GM23338 (cell line): ENCODE measurements around the gene MTRR. TPM values are rescaled to one million over a fixed set of nuclear protein-coding genes. Genes with fewer than 3 reads are reported as not detected.
A peak's percentile ranks its signal among the peaks of the same experiment; 100 is the strongest.

Experiments used
- ATAC-seq: fragments of 200-7000 bp; cut with Tn5 transposase; 3 replicates; pipeline ENCODE4 v1.9.1; 2020
- DNase-seq: peaks from one replicate; pipeline ENCODE4 v3.0.0-alpha.2; 2015; ENCODE audit warnings: low spot score
- H2AFZ ChIP-seq: fragments of 200-600 bp; sonication (generic); 2 replicates; pipeline ENCODE4 v1.8.0; 2016; ENCODE audit warnings: antibody characterized with exemption, mild to moderate bottlenecking, moderate library complexity
- H3F3A ChIP-seq: fragments of 200-600 bp; sonication (generic); replicated peaks from 2 replicates; pipeline ENCODE4 v1.8.0; 2017; ENCODE audit warnings: antibody characterized with exemption, mixed run types, low read depth
- H3K27ac ChIP-seq: fragments of 200-600 bp; sonication (generic); 2 replicates; pipeline ENCODE4 v1.6.1; 2016; ENCODE audit warnings: low read depth
- H3K27me3 ChIP-seq: fragments of 200-600 bp; sonication (generic); 2 replicates; pipeline ENCODE4 v1.8.0; 2016; ENCODE audit warnings: mild to moderate bottlenecking, mixed run types, moderate library complexity; ENCODE audit not compliant: insufficient read depth
- H3K36me3 ChIP-seq: fragments of 200-600 bp; sonication (generic); 2 replicates; pipeline ENCODE4 v1.8.0; 2016; ENCODE audit warnings: mild to moderate bottlenecking; ENCODE audit not compliant: insufficient read depth
- H3K4me1 ChIP-seq: fragments of 200-600 bp; sonication (generic); 2 replicates; pipeline ENCODE4 v1.8.0; 2016; ENCODE audit warnings: mild to moderate bottlenecking, moderate library complexity; ENCODE audit not compliant: insufficient read depth
- H3K4me2 ChIP-seq: fragments of 200-600 bp; sonication (generic); 2 replicates; pipeline ENCODE4 v1.7.1; 2017; ENCODE audit warnings: mixed run types
- H3K4me3 ChIP-seq: fragments of 200-600 bp; sonication (generic); 2 replicates; pipeline ENCODE4 v1.6.1; 2016; ENCODE audit warnings: mixed run types
- H3K79me2 ChIP-seq: fragments of 200-600 bp; sonication (generic); replicated peaks from 2 replicates; pipeline ENCODE4 v1.8.0; 2017; ENCODE audit warnings: mild to moderate bottlenecking; ENCODE audit not compliant: insufficient read depth
- H3K9me2 ChIP-seq: fragments of 200-600 bp; sonication (generic); 2 replicates; pipeline ENCODE4 v1.8.0; 2017; ENCODE audit not compliant: insufficient read depth
- H4K20me1 ChIP-seq: fragments of 200-600 bp; sonication (generic); replicated peaks from 2 replicates; pipeline ENCODE4 v1.8.0; 2017; ENCODE audit warnings: mild to moderate bottlenecking; ENCODE audit not compliant: insufficient read depth
- H3K27ac Mint-ChIP-seq: 2 replicates; pipeline ENCODE4 v1.8.0; 2020; ENCODE audit warnings: inconsistent platforms, mild to moderate bottlenecking, moderate library complexity, mixed read lengths
- H3K27me3 Mint-ChIP-seq: 3 replicates; pipeline ENCODE4 v1.8.0; 2022; ENCODE audit warnings: low read depth, mild to moderate bottlenecking, moderate library complexity, mixed read lengths, inconsistent platforms; ENCODE audit not compliant: insufficient read depth, poor library complexity
- H3K36me3 Mint-ChIP-seq: 3 replicates; pipeline ENCODE4 v1.8.0; 2021; ENCODE audit warnings: low read depth, mild to moderate bottlenecking, inconsistent platforms, moderate library complexity, mixed read lengths
- H3K4me1 Mint-ChIP-seq: 3 replicates; pipeline ENCODE4 v1.8.0; 2020; ENCODE audit warnings: mild to moderate bottlenecking, inconsistent platforms, mixed read lengths
- H3K4me3 Mint-ChIP-seq: 3 replicates; pipeline ENCODE4 v1.8.0; 2021; ENCODE audit warnings: moderate library complexity, mild to moderate bottlenecking, inconsistent platforms, mixed read lengths
- H3K9me3 Mint-ChIP-seq: 3 replicates; pipeline ENCODE4 v1.8.0; 2020; ENCODE audit warnings: moderate library complexity, mild to moderate bottlenecking, inconsistent platforms, mixed read lengths
- CREB1 ChIP-seq: fragments of 250-450 bp; sonication (Bioruptor Pico); IDR thresholded peaks from 2 replicates; pipeline ENCODE4 v1.5.0; 2020; ENCODE audit warnings: low read depth, mild to moderate bottlenecking, moderate library complexity
- EZH2 ChIP-seq: fragments of 200-600 bp; sonication (generic); IDR thresholded peaks from one replicate; pipeline ENCODE4 v1.8.0; 2017; ENCODE audit warnings: antibody characterized with exemption, mild to moderate bottlenecking, low read depth; ENCODE audit not compliant: unreplicated experiment
- EZH2phosphoT487 ChIP-seq: fragments of 200-600 bp; sonication (generic); IDR thresholded peaks from one replicate; pipeline ENCODE4 v1.8.1; 2018; ENCODE audit warnings: antibody characterized with exemption; ENCODE audit not compliant: unreplicated experiment
- JUNB ChIP-seq: IDR thresholded peaks from one replicate; pipeline ENCODE4 v1.6.1; 2016; ENCODE audit warnings: antibody characterized with exemption; ENCODE audit not compliant: unreplicated experiment
- NANOG ChIP-seq: IDR thresholded peaks from 2 replicates; pipeline ENCODE4 v1.6.1; 2016; ENCODE audit warnings: antibody characterized with exemption, borderline replicate concordance
- POLR2AphosphoS5 ChIP-seq: IDR thresholded peaks from 2 replicates; pipeline ENCODE4 v1.6.1; 2016; ENCODE audit warnings: antibody characterized with exemption, low read depth
- STAT1 ChIP-seq: IDR thresholded peaks from one replicate; pipeline ENCODE4 v1.6.1; 2016; ENCODE audit warnings: antibody characterized with exemption; ENCODE audit not compliant: unreplicated experiment
- ZNF114 ChIP-seq: fragments of 250-450 bp; sonication (Bioruptor Pico); IDR thresholded peaks from 2 replicates; pipeline ENCODE4 v1.5.0; 2020; ENCODE audit warnings: mild to moderate bottlenecking, moderate library complexity
- ZNF331 ChIP-seq: fragments of 250-450 bp; sonication (Bioruptor Pico); IDR thresholded peaks from 2 replicates; pipeline ENCODE4 v1.5.0; 2020; ENCODE audit warnings: low read depth, mild to moderate bottlenecking, moderate library complexity
- polyA plus RNA-seq: library from polyadenylated mRNA; unstranded; fragments of >200 nt; fragmentation: Nextera tagmentation; extraction: Ambion mirVana; gene quantifications from 2 replicates; pipeline ENCODE4 v1.2.1, GENCODE V29; 2016
- total RNA-seq: library from RNA; depleted of rRNA; stranded (reverse); fragments of >200 nt; shearing (Covaris generic); gene quantifications from 2 replicates; pipeline ENCODE4 v1.2.3, GENCODE V29; 2014
- TF ChIP-seq, protein P1 (sequence below): fragments of 250-450 bp; sonication (Bioruptor Pico); IDR thresholded peaks from 2 replicates; pipeline ENCODE4 v1.5.0; 2020; ENCODE audit warnings: mild to moderate bottlenecking, moderate library complexity
- TF ChIP-seq, protein P2 (sequence below): IDR thresholded peaks from one replicate; pipeline ENCODE4 v1.6.1; 2018; ENCODE audit warnings: antibody characterized with exemption; ENCODE audit not compliant: unreplicated experiment
- TF ChIP-seq, protein P3 (sequence below): IDR thresholded peaks from 2 replicates; pipeline ENCODE4 v1.6.1; 2016; ENCODE audit warnings: antibody characterized with exemption
- TF ChIP-seq, protein P4 (sequence below), 2 experiments: fragments of 200-600 bp in 1 of 2; sonication (generic) in 1 of 2; conservative IDR thresholded peaks; 2 replicates each; pipeline versions ENCODE4 v1.5.1 to v1.6.1; 2016 to 2017; ENCODE audit warnings: antibody characterized with exemption in 2 of 2, low read depth in 2 of 2, mild to moderate bottlenecking in 2 of 2, moderate library complexity in 1 of 2

The MTRR gene
- total and polyA plus RNA-seq, 2 experiments from 2014 or later, result 16.5 to 55.9 TPM

DNA sequence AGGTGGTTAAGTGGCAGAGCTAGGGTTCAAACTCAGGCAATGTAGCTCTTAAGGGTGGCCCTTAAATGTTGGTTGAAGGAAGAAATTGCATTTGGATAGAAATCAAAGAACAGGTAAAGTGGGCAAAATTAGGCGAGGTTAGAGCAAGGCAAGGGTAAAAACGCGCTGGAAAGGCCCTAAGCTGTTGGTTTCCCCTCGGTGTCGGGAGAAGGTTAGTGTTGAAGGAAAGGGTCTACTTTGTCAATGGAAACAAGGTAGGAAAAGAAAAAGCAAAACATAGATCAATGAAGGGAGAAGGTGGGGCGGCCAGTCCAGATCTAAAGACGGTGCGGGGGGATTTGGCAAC lies 548 bp upstream of the MTRR start:
- H3K9me3 Mint-ChIP-seq, result peaks cover 4% of the 10 kb centered on the region; the same call in 1 of the 3 replicates
- no peaks in the 10 kb centered on the region for H3K9me2 ChIP-seq
- peaks cover 17% of the 10 kb centered on the region for H3K36me3 Mint-ChIP-seq
- peak overlapping the region; percentile 90 for H3K4me3 ChIP-seq
- DNase-seq (no peak), ATAC-seq (peak; percentile 24)
- peaks cover 59% of the 10 kb centered on the region for H3K79me2 ChIP-seq
- no peaks in the 10 kb centered on the region for H3K27me3 ChIP-seq
- peak overlapping the region; percentile 97 for H3K4me3 Mint-ChIP-seq
- peak overlapping the region; percentile 91 for H3K4me2 ChIP-seq
- H3K27ac Mint-ChIP-seq, result peak overlapping the region; percentile 77
- no peaks in the 10 kb centered on the region for H3K36me3 ChIP-seq
- TF ChIP-seq, protein P1, sequence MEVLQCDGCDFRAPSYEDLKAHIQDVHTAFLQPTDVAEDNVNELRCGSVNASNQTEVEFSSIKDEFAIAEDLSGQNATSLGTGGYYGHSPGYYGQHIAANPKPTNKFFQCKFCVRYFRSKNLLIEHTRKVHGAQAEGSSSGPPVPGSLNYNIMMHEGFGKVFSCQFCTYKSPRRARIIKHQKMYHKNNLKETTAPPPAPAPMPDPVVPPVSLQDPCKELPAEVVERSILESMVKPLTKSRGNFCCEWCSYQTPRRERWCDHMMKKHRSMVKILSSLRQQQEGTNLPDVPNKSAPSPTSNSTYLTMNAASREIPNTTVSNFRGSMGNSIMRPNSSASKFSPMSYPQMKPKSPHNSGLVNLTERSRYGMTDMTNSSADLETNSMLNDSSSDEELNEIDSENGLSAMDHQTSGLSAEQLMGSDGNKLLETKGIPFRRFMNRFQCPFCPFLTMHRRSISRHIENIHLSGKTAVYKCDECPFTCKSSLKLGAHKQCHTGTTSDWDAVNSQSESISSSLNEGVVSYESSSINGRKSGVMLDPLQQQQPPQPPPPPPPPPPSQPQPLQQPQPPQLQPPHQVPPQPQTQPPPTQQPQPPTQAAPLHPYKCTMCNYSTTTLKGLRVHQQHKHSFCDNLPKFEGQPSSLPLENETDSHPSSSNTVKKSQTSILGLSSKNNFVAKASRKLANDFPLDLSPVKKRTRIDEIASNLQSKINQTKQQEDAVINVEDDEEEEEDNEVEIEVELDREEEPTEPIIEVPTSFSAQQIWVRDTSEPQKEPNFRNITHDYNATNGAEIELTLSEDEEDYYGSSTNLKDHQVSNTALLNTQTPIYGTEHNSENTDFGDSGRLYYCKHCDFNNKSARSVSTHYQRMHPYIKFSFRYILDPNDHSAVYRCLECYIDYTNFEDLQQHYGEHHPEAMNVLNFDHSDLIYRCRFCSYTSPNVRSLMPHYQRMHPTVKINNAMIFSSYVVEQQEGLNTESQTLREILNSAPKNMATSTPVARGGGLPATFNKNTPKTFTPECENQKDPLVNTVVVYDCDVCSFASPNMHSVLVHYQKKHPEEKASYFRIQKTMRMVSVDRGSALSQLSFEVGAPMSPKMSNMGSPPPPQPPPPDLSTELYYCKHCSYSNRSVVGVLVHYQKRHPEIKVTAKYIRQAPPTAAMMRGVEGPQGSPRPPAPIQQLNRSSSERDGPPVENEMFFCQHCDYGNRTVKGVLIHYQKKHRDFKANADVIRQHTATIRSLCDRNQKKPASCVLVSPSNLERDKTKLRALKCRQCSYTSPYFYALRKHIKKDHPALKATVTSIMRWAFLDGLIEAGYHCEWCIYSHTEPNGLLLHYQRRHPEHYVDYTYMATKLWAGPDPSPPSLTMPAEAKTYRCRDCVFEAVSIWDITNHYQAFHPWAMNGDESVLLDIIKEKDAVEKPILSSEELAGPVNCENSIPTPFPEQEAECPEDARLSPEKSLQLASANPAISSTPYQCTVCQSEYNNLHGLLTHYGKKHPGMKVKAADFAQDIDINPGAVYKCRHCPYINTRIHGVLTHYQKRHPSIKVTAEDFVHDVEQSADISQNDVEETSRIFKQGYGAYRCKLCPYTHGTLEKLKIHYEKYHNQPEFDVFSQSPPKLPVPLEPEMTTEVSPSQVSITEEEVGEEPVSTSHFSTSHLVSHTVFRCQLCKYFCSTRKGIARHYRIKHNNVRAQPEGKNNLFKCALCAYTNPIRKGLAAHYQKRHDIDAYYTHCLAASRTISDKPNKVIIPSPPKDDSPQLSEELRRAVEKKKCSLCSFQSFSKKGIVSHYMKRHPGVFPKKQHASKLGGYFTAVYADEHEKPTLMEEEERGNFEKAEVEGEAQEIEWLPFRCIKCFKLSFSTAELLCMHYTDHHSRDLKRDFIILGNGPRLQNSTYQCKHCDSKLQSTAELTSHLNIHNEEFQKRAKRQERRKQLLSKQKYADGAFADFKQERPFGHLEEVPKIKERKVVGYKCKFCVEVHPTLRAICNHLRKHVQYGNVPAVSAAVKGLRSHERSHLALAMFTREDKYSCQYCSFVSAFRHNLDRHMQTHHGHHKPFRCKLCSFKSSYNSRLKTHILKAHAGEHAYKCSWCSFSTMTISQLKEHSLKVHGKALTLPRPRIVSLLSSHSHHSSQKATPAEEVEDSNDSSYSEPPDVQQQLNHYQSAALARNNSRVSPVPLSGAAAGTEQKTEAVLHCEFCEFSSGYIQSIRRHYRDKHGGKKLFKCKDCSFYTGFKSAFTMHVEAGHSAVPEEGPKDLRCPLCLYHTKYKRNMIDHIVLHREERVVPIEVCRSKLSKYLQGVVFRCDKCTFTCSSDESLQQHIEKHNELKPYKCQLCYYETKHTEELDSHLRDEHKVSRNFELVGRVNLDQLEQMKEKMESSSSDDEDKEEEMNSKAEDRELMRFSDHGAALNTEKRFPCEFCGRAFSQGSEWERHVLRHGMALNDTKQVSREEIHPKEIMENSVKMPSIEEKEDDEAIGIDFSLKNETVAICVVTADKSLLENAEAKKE (CRISPR knock-in tag), result no peak
- TF ChIP-seq ZNF114 (CRISPR knock-in tag) (no peak), JUNB (no peak), EZH2 (no peak), EZH2phosphoT487 (no peak), CREB1 (CRISPR knock-in tag) (no peak), STAT1 (no peak), NANOG (no peak), POLR2AphosphoS5 (no peak), ZNF331 (CRISPR knock-in tag) (no peak)
- TF ChIP-seq, protein P2, sequence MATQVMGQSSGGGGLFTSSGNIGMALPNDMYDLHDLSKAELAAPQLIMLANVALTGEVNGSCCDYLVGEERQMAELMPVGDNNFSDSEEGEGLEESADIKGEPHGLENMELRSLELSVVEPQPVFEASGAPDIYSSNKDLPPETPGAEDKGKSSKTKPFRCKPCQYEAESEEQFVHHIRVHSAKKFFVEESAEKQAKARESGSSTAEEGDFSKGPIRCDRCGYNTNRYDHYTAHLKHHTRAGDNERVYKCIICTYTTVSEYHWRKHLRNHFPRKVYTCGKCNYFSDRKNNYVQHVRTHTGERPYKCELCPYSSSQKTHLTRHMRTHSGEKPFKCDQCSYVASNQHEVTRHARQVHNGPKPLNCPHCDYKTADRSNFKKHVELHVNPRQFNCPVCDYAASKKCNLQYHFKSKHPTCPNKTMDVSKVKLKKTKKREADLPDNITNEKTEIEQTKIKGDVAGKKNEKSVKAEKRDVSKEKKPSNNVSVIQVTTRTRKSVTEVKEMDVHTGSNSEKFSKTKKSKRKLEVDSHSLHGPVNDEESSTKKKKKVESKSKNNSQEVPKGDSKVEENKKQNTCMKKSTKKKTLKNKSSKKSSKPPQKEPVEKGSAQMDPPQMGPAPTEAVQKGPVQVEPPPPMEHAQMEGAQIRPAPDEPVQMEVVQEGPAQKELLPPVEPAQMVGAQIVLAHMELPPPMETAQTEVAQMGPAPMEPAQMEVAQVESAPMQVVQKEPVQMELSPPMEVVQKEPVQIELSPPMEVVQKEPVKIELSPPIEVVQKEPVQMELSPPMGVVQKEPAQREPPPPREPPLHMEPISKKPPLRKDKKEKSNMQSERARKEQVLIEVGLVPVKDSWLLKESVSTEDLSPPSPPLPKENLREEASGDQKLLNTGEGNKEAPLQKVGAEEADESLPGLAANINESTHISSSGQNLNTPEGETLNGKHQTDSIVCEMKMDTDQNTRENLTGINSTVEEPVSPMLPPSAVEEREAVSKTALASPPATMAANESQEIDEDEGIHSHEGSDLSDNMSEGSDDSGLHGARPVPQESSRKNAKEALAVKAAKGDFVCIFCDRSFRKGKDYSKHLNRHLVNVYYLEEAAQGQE, result no peak
- TF ChIP-seq, protein P3, sequence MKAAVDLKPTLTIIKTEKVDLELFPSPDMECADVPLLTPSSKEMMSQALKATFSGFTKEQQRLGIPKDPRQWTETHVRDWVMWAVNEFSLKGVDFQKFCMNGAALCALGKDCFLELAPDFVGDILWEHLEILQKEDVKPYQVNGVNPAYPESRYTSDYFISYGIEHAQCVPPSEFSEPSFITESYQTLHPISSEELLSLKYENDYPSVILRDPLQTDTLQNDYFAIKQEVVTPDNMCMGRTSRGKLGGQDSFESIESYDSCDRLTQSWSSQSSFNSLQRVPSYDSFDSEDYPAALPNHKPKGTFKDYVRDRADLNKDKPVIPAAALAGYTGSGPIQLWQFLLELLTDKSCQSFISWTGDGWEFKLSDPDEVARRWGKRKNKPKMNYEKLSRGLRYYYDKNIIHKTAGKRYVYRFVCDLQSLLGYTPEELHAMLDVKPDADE, result no peak
- TF ChIP-seq, protein P4, sequence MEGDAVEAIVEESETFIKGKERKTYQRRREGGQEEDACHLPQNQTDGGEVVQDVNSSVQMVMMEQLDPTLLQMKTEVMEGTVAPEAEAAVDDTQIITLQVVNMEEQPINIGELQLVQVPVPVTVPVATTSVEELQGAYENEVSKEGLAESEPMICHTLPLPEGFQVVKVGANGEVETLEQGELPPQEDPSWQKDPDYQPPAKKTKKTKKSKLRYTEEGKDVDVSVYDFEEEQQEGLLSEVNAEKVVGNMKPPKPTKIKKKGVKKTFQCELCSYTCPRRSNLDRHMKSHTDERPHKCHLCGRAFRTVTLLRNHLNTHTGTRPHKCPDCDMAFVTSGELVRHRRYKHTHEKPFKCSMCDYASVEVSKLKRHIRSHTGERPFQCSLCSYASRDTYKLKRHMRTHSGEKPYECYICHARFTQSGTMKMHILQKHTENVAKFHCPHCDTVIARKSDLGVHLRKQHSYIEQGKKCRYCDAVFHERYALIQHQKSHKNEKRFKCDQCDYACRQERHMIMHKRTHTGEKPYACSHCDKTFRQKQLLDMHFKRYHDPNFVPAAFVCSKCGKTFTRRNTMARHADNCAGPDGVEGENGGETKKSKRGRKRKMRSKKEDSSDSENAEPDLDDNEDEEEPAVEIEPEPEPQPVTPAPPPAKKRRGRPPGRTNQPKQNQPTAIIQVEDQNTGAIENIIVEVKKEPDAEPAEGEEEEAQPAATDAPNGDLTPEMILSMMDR (conservative IDR thresholded peaks at IDR 0.05; ENCODE audit: low read depth in 2 of 2), result no peak
- peaks cover 4% of the 10 kb centered on the region for H3K27me3 Mint-ChIP-seq
- peaks cover 22% of the 10 kb centered on the region; the same call in 1 of the 2 replicates for H3K4me1 ChIP-seq
- peaks cover 15% of the 10 kb centered on the region for H3K4me1 Mint-ChIP-seq
- peaks cover 34% of the 10 kb centered on the region for H4K20me1 ChIP-seq
- H3F3A ChIP-seq, result no peaks in the 10 kb centered on the region
- H3K27ac ChIP-seq, result no peak overlapping the region
- peak overlapping the region; percentile 97 for H2AFZ ChIP-seq
